Endothelial cell (in vitro differentiated cells): ENCODE data around the gene CFAP58. TPM values are rescaled to one million over a fixed set of nuclear protein-coding genes. Genes with fewer than 3 reads are reported as not detected.

ENCODE experiments used
- DNase-seq: peaks from one replicate; pipeline ENCODE4 v3.0.0; 2021; ENCODE audit warnings: low spot score
- H3K27ac Mint-ChIP-seq: one replicate; pipeline ENCODE4 v1.8.0; 2021; ENCODE audit warnings: mixed read lengths, inconsistent platforms; ENCODE audit not compliant: unreplicated experiment
- H3K27me3 Mint-ChIP-seq: one replicate; pipeline ENCODE4 v1.8.0; 2021; ENCODE audit warnings: mild to moderate bottlenecking, moderate library complexity, mixed read lengths, inconsistent platforms; ENCODE audit not compliant: unreplicated experiment
- H3K36me3 Mint-ChIP-seq: one replicate; pipeline ENCODE4 v1.8.0; 2021; ENCODE audit warnings: mild to moderate bottlenecking, low read depth, mixed read lengths, inconsistent platforms; ENCODE audit not compliant: unreplicated experiment
- H3K4me1 Mint-ChIP-seq: one replicate; pipeline ENCODE4 v1.8.0; 2021; ENCODE audit warnings: mild to moderate bottlenecking, mixed read lengths, inconsistent platforms; ENCODE audit not compliant: unreplicated experiment
- H3K4me3 Mint-ChIP-seq: one replicate; pipeline ENCODE4 v1.8.0; 2021; ENCODE audit warnings: mild to moderate bottlenecking, mixed read lengths, inconsistent platforms; ENCODE audit not compliant: unreplicated experiment
- H3K9me3 Mint-ChIP-seq: one replicate; pipeline ENCODE4 v1.8.0; 2021; ENCODE audit warnings: mixed read lengths, inconsistent platforms; ENCODE audit not compliant: unreplicated experiment
- total RNA-seq: library from RNA; stranded (reverse); fragmentation: NEBNext Ultra II Directional; extraction: Animal tissue kit (Norgen Biotek cat#: 25700); gene quantifications from one replicate; pipeline ENCODE4 v1.2.1, GENCODE V29; 2021; ENCODE audit not compliant: unreplicated experiment
- TF ChIP-seq, protein P1 (sequence below): fragments of 200-600 bp; sonication (generic); IDR thresholded peaks from one replicate; pipeline ENCODE4 v1.5.0; 2021; ENCODE audit warnings: antibody characterized with exemption; ENCODE audit not compliant: unreplicated experiment

The CFAP58 gene
- total RNA-seq, 1 donor from 2014 or later, result 0.28 TPM

DNA sequence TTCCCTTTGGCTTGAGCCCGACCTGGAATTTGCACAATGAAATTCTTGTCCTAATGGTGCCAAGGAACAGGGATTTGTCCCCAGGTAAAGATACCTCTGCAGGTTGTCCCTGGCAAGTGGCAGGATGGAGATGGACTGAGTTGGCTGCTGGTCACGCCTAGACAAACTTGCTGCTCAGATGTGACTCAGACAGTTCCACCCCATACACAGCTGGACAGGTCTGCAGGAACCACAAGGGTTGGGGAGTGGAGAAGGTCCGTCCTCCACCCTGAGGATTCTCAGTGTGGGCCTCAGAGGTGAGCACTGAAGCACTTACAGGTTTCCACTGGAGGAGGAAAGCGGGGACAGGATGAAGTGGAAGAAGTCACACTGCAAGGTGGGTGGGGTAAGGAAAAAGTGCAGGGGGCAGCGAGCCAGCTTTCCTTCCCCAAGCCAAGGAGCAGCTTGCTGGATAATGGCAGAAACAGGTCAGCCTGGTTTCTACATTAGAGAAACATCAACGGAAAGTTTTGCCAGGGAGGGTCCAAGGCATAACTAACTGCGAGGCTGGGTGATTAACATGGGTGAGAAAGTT lies 35.8 kb upstream of the CFAP58 start:
- H3K9me3 Mint-ChIP-seq, result no peaks in the 10 kb centered on the region

DNA sequence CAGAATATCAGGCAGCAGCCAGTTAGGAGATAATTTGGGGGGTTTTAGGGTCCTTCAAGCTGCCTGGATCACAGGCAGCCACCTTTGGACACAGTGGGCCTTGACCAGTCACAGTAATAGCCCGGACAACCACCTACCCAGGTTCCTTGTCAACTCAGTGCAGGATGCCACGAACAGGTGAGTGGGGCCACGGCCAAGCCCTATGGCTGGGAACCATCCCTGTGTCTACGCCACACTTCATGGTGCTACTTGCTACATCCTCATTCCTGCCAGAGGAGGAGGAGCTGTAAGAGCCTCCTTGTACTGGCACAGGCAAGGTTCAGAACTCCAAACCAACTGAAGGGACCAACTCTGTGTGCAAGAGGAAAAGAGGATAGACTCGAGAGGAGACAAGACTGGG lies 35.3 kb upstream of the CFAP58 start:
- H3K36me3 Mint-ChIP-seq, result peaks cover 22% of the 10 kb centered on the region
- H3K9me3 Mint-ChIP-seq, result no peaks in the 10 kb centered on the region
- DNase-seq, result no peak
- H3K27ac Mint-ChIP-seq, result no peak overlapping the region
- TF ChIP-seq, protein P1, sequence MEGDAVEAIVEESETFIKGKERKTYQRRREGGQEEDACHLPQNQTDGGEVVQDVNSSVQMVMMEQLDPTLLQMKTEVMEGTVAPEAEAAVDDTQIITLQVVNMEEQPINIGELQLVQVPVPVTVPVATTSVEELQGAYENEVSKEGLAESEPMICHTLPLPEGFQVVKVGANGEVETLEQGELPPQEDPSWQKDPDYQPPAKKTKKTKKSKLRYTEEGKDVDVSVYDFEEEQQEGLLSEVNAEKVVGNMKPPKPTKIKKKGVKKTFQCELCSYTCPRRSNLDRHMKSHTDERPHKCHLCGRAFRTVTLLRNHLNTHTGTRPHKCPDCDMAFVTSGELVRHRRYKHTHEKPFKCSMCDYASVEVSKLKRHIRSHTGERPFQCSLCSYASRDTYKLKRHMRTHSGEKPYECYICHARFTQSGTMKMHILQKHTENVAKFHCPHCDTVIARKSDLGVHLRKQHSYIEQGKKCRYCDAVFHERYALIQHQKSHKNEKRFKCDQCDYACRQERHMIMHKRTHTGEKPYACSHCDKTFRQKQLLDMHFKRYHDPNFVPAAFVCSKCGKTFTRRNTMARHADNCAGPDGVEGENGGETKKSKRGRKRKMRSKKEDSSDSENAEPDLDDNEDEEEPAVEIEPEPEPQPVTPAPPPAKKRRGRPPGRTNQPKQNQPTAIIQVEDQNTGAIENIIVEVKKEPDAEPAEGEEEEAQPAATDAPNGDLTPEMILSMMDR, result no peak
- H3K4me1 Mint-ChIP-seq, result peaks cover 33% of the 10 kb centered on the region
- H3K27me3 Mint-ChIP-seq, result peaks cover 10% of the 10 kb centered on the region
- no peak overlapping the region for H3K4me3 Mint-ChIP-seq

More for the DNA sequence above, 35.8 kb upstream of the CFAP58 start:
- Mint-ChIP-seq H3K4me1 (peaks cover 31% of the 10 kb centered on the region), H3K36me3 (peaks cover 19% of the 10 kb centered on the region), H3K27ac (no peak overlapping the region), H3K4me3 (no peak overlapping the region), H3K27me3 (peaks cover 10% of the 10 kb centered on the region)
- no peak for DNase-seq
- TF ChIP-seq, protein P1, result no peak

DNA sequence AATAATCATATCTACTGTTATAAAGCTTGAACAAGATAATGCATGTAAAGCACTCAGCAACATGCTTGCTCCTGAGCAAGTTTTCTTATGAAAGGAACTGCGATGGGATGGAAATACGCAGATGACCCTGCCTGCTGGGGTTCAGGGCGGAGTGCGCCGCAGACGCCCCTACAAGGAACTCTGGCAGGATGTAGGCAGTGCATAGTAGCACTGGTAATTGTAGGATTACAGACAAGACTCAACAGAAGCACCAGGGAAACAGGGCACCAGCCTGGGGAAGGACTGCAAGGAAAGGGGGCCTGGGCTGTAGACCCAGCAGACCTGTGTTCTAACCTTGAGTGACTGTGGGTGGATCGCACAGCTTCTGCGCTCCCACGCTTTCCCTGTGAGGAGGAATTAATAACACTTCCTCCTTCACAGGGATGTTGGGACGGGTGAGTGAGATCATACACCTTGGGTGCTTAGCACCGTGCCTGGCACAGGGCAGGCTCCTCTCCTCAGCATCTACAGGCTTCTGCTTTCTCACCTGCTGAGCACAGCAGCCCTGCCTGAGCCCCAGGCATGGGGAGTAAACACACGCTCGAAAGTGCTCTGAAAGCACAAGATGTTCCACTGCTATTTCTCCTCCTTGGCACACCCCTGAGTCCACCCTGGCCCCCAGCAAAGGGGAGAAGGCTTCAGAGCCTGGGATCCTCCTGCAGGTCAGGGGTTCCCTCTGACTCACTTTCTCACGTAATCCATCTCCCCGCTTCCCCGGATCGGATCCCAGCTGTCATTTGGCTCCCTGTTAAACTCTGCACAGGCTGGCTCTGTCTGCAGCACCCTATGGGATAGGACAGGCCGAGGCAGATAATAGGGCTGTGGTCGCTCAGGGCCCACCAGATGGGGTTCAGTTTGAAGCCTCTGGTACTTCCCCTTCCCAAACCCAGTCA lies 34.6 kb upstream of the CFAP58 start:
- Mint-ChIP-seq H3K27ac (peak overlapping the region; percentile 48), H3K4me1 (peaks cover 37% of the 10 kb centered on the region), H3K36me3 (peaks cover 19% of the 10 kb centered on the region), H3K27me3 (peaks cover 10% of the 10 kb centered on the region), H3K9me3 (no peaks in the 10 kb centered on the region), H3K4me3 (peak overlapping the region; percentile 21)
- TF ChIP-seq, protein P1, result no peak
- DNase-seq, result no peak

DNA sequence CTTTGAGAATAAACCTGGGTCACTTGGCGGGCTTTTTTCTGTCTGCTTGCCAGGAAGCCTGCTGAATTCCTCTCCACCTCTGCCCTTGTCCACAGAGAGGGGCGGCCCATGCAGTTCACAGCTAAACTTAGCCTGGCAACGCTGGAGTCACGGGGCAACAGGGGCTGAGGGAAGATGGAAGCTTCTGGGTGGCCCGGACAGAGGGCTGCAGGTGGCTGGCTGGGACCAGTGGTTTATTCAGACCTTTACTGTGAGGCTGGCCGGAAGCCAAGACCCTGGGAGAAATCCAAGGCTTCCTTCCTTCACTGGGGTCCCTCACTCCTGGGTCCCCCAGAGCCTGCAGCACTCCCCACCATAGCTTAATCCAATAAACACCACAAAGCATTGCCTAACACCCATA lies 32.4 kb upstream of the CFAP58 start:
- TF ChIP-seq, protein P1, result no peak
- peaks cover 16% of the 10 kb centered on the region for H3K27me3 Mint-ChIP-seq
- no peak for DNase-seq
- no peak overlapping the region for H3K27ac Mint-ChIP-seq
- H3K4me3 Mint-ChIP-seq, result no peak overlapping the region
- H3K9me3 Mint-ChIP-seq, result no peaks in the 10 kb centered on the region
- H3K36me3 Mint-ChIP-seq, result peaks cover 19% of the 10 kb centered on the region
- peaks cover 56% of the 10 kb centered on the region for H3K4me1 Mint-ChIP-seq
